COLO668 (cell line): ENCODE results near the gene WNT6.
"Not testable (repeated sequence)": the region's sequence is repeated elsewhere in the genome, so short reads cannot be mapped to it uniquely, and the experiment has no call there.

Experiments
- DNase-seq: peaks from one replicate; lab custom pipeline; 2025; ENCODE audit not compliant: unreplicated experiment; lab: John Stamatoyannopoulos, UW

Gene WNT6

GRCh38 chr2:218830526-218831306, 28.9 kb upstream of the WNT6 start:
- DNase-seq, result no peak

GRCh38 chr2:218831378-218831990, 28.1 kb upstream of the WNT6 start, which contains the start of gene PRKAG3:
PRKAG3 (minus strand) TSS chr2:218831803.
- DNase-seq, result no peak

- DNase-seq, result no peak
Measured at GRCh38 chr2:218832081-218832480, 27.5 kb upstream of the WNT6 start.

DNA sequence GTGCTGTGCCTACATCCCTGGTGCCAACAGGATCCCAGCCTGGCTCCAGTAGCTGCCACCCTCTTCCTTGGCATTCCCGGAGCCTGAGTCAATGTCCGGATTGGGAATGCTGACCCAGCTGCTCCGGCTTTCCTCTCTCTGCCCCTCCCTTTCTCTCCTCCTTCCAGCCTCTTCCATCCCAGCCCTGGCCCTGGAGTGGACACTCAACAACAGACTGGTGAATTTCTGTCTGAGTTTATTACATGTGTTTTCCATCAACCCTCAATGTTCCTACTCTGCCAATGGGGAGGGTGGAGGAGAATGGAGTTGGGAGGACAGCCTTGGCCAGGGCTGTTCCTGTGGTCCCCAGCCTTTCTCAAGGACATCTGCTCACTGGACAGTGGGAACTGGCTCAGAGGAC, 27.1 kb upstream of the WNT6 start:
- DNase-seq, result no peak

DNA sequence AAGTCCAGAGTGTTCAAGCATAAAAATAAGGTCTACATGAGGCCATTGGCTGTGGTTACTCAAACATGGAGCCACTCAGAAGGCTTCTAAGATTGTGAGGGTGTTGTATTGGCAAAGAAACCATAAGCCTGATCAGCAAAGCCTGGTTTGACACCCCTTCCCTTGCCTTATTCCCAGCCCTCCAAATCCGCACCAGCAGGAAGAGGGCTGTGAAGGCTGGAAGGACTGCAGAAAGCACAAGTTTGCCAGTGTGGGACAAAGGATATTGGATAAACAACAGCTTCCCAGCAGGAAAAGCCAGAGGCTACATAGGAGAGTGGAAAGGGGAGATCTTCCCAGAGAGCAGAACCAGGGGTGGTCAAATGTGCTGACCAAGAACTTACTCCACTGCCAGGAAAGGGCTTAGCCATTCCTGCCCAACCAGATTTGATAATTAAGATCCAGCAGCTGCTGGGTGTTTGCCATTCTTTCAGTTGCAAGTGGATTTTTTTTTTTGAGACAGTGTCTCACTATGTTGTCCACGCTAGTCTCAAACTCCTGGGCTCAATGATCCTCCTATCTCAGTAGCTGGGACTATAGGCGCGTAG, 26.5 kb upstream of the WNT6 start:
- no peak for DNase-seq

GRCh38 chr2:218834685-218835084, 24.9 kb upstream of the WNT6 start:
- DNase-seq, result peak; percentile 60

DNA sequence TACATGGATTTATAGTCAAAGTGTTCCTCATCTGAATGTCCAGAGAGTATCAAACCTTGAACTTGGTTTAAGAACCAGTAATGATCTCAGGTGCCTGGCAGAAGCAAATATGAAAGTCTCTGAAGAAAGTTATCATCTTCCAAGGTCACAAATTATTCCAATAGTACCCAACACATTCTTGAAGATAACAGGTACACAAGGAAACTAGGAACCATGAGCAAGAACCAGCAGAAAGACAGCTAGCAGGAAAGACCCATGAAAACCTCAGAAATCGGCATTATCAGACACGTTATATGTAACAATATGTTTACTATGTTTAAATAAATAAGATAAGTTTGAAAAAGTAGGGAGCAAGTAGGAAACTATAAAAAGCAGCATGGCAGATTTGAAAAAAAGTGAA, 22.1 kb upstream of the WNT6 start:
- DNase-seq, result no peak

GRCh38 chr2:218839430-218839829, 20.2 kb upstream of the WNT6 start:
- DNase-seq, result no peak

DNA sequence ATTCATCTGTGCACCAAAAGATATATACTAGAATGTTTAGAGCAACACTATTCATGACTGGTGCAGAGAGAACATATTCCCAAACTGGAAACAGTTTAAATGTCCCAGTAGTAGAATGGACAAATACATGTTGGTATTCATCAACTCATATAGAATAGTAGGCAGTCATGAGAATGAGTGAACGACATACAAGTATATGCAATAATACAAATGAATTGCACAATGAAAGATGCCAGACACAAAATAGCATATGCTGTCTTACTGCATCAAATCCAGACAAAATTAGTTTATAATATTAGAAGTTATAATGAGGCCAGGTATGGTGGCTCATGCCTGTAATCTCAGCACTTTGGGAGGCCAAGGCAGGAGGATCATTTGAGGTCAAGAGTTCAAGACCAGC, 19.7 kb upstream of the WNT6 start:
- no peak for DNase-seq

DNA sequence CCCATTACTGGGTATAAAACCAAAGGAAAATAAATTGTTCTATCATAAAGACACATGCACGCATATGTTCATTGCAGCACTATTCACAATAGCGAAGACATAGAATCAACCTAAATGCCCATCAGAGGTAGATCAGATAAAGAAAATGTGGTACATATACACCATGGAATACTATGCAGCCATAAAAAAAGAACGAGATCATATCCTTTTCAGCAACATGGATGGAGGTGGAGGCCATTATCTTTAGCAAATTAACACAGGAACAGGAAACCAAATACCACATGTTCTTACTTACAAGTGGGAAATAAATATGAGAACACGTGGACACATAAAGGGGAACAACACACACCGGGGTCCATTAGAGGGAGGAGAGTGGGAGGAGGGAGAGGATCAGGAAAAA, 15.3 kb upstream of the WNT6 start:
- DNase-seq, result not testable (repeated sequence)

DNA sequence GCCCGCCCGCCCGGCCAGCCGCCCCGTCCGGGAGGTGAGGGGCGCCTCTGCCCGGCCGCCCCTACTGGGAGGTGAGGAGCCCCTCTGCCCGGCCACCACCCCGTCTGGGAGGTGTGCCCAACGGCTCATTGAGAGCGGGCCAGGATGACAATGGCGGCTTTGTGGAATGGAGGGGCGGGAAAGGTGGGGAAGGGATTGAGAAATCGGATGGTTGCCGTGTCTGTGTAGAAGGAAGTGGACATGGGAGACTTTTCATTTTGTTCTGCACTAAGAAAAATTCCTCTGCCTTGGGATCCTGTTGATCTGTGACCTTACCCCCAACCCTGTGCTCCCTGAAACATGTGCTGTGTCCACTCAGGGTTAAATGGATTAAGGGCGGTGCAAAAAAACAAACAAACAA, 12.6 kb upstream of the WNT6 start:
- DNase-seq, result not testable (repeated sequence)

DNA sequence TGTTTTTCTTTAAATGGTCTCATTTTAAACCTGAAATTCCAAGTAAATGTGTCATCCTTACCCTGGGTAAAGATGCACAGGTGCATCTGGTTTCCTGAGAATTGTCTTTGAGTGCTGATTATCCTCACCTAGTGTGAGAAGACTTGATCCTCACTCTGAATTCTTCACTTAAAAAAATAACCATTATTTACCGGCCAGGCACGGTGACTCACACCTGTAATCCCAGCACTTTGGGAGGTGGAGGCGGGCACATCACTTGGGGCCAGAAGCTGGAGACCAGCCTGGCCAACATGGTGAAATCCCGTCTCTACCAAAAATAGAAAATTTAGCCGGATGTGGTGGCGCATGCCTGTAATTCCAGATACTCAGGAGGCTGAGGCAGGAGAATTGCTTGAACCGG, 9.9 kb upstream of the WNT6 start:
- DNase-seq, result no peak

DNA sequence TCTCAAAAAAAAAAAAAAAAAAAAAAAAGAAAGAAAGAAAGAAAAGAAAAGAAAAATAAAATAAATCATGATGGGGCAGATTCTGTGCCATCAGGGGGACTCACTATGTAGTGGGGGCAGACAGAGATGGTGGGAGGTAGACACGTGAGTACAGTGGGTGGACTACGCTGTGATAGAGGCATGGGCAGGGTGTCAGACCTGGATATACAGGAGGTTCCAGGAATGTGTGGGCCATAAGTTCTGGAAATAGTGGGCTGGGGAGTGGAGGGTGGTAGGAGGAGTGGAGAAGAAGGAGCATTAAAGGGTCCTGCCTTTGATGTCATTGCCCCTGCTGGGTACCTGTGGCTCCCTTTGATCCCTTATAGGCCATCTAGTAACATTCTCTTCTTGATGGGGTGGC, 8.8 kb upstream of the WNT6 start:
- DNase-seq, result no peak

DNA sequence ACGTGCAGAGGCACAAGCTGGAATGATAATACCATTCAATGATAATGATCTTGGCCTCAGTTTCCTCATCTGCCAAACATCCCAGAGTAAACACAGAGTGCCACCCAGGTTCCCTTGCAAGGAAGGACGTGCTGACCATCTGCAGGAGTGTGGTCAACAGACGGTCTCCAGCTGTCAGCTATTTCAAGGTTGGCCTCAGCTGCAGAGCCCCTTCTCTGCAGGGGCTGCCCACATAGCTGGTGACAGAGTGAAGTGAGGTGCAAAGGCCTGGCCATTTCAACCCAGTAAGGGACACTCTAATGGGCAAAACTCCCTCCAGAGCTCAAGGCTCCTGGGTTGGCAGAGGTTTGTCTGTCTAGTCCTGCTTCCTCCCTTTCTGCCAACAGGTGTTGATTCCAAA, 8.3 kb upstream of the WNT6 start:
- no peak for DNase-seq

GRCh38 chr2:218852911-218853667, 6.5 kb upstream of the WNT6 start:
- DNase-seq, result peak; percentile 65

DNA sequence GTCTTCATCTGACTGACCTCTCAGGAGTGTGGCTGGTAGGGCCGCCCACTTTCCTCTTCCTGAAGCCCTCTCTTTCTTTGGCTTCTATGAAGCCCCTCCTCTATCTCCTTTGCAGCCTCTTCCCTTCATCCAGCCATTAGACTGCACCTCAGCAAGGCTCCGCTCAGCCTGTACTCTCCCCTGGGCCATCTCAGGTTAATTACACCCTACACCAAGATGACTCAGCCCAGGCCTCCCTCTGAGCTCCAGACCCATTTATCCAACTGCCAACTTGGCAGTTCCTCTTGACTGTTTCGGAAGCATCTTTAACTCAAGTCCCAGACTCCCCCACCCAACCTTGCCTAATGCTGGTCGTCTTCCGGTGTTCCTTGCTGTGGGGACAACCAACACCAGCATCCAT, 5.8 kb upstream of the WNT6 start:
- DNase-seq, result no peak

GRCh38 chr2:218854860-218855259, 4.7 kb upstream of the WNT6 start:
- DNase-seq, result no peak

DNA sequence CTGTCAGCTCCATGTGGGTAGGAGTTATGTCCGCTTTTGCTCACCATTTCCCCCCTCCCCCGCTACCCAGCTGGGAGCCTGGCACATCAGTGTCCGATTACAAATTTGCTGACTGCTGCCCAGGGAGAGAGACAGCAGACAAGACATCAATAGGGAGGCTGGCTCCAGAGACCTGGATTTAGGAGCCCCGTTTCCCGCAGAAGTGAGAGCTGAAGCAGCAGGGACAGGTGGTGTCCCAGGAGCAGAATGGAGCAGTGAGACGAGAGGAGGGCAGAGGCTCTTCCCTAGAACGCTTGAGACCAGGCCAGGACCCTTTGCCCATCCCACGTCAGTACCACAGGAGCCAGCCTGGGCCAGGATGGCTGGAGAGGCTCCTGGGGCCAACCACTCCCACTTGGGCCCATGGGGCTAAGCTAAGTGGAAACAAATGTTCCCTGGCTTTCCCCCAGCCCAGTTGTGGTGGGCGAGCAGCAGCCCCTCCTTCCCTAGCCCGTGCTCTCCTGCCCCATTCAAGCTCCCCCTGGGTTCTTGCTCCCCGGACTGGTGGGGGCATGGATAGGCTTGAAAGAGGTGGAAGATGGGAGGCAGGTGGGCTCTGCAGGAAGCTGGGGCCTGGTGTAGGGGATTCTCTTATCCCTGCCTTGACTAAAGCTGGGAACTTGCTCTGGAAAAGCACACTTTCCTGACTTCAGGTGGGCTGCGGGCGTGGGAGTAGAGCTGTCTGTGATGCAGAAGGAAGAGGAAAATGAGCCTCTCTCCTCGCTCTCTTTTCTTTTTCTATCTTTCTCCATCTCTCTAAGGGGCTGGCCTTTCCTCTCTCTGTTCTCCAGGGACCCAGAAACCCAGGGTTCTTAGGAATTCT, 4.1 kb upstream of the WNT6 start:
- no peak for DNase-seq

DNA sequence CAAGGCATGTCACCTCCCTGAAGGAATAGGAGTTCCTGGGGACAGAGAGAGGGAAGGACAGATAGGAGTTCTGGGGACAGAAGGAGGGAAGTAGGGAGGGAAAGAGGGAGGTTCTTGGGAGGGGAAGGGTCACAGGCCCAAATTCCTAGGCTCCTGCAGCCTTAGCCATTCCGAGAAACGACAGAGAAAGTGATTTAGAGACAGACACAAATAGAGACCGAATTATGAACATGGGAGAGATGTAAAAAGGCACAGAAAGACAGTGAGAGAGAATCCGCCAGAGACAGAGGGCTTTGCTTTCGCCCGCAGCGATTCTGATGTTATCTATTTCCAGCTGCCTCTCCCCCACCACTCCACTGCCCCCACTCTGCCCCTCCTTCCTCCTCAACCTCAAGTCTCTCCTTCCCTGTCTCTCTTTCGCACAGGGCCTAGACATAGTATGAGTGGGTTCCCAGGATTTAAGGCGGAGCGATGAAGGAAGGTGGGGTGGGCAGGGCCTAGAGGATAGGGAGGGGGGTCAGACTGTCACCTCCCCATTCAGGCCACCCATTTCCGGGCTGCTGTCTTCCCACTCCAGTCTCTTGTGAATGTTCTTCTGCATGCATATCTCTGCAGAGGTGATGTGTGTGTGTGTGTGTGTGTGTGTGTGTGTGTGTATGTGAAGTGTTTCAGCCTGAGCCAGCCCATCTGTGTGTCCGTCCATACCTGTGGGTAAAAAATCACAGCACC, 3.3 kb upstream of the WNT6 start:
- no peak for DNase-seq

DNA sequence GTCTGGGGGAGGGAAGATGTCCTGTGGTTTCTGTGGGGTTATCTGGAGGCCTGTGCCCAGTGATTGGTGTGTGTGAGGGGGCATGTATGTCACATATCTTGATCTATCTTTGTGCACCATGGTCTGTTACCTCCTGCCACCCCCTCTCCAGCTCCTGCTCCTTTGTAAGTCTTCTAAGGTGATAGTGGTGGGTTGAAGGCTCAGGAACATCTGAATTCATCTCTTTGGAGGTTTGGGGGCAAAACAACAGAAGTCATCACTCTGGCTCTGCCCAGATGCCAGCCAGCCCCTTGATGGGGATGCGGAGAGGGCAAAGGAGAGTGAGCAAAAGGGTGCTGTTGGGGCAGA, 2.7 kb upstream of the WNT6 start:
- DNase-seq, result no peak
